Stimulated activated CD8-positive, alpha-beta memory T cell treated with anti-CD3 and anti-CD28 coated beads, Interleukin-12 subunit alpha, Interleukin-12 subunit beta, amount 100 ng/mL, for 4 hours (primary cell): ENCODE results near the gene IL1RAP.
"Not testable (repeated sequence)": the region's sequence is repeated elsewhere in the genome, so short reads cannot be mapped to it uniquely, and the experiment has no call there.

Source experiments
- DNase-seq: peaks from one replicate; pipeline ENCODE4 v3.0.0-alpha.2; 2020; ENCODE audit warnings: low read depth

Gene IL1RAP

GRCh38 chr3:190673148-190673547 lies 159.3 kb downstream of the IL1RAP start:
- no peak for DNase-seq

GRCh38 chr3:190676481-190676880 lies 162.6 kb downstream of the IL1RAP start:
- DNase-seq = no peak

GRCh38 chr3:190677001-190677400 lies 163.1 kb downstream of the IL1RAP start:
- no peak for DNase-seq

GRCh38 chr3:190677868-190678267 lies 164.0 kb downstream of the IL1RAP start:
- DNase-seq = not testable (repeated sequence)

- no peak for DNase-seq
These were observed 166.8 kb downstream of the IL1RAP start for GRCh38 chr3:190680691-190681090.

GRCh38 chr3:190684776-190685175 lies 170.9 kb downstream of the IL1RAP start:
- DNase-seq = no peak

- DNase-seq = no peak
These were observed 172.1 kb downstream of the IL1RAP start for GRCh38 chr3:190686011-190686410.

- DNase-seq = no peak
These were observed 176.4 kb downstream of the IL1RAP start for GRCh38 chr3:190690246-190690645.

GRCh38 chr3:190692256-190692655 lies 178.4 kb downstream of the IL1RAP start:
- no peak for DNase-seq

GRCh38 chr3:190694335-190695001 lies 180.6 kb downstream of the IL1RAP start:
- DNase-seq = no peak

- no peak for DNase-seq
These were observed 181.3 kb downstream of the IL1RAP start for GRCh38 chr3:190695225-190695624.

GRCh38 chr3:190695994-190696393 lies 182.1 kb downstream of the IL1RAP start:
- DNase-seq = no peak

- DNase-seq = no peak
These were observed 183.1 kb downstream of the IL1RAP start for GRCh38 chr3:190696777-190697501.

GRCh38 chr3:190697502-190697830 lies 183.6 kb downstream of the IL1RAP start:
- DNase-seq = no peak

GRCh38 chr3:190697901-190698300 lies 184.0 kb downstream of the IL1RAP start:
- no peak for DNase-seq

- no peak for DNase-seq
These were observed 185.9 kb downstream of the IL1RAP start for GRCh38 chr3:190699776-190700175.

GRCh38 chr3:190701096-190701532 lies 187.2 kb downstream of the IL1RAP start:
- DNase-seq = no peak

GRCh38 chr3:190706582-190706981 lies 192.7 kb downstream of the IL1RAP start:
- no peak for DNase-seq
